ENCODE measurements around the gene COX6A2.
"Not testable (repeated sequence)": the region's sequence is repeated elsewhere in the genome, so short reads cannot be mapped to it uniquely, and the experiment has no call there.

Gene COX6A2

DNA sequence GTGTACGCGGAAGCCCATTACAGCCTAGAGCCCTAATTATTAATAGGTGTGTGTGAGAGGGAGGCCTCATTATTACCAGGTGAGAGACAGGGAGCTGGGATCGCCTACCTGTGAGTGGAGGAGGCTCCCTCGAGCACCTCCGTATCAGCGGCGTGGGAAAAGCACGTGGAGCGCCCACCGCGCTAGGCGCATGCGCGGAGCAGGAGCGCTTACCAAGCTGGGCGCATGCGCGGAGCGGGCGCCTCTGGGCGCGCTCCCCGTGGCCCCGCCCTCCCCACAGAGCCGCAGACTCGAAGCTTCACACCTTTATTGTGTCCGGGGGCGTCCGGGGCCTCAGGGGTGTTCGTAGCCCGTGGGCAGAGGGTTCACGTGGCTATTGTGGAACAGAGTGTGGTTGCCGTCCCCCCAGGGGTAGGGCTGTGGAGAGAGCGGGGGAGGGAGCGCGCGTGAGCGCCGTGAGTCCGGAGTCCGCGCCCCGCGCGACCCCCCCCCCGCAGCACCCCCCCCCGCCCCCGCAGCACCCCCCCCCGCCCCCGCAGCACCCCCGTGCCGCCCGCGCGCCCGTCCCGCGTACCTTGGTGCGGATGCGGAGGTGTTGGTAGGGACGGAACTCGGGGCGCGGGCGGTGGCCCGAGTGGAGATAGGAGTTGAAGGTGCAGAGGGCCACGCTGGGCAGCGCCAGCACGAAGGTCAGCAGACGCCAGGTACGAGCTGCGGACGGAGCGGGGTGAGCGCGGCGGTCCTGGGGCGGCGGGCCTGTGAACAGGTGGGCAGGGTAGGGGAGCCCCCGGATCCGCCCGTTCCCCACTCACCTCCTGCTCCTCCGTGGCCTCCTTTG is 500 bp downstream of the COX6A2 start:
- H3K9ac ChIP-seq (ENCODE audit: low read depth, low read length), result no peak overlapping the region
- peak overlapping the region; percentile 13 for H3K4me3 ChIP-seq (ENCODE audit: low read depth, low read length)

DNA sequence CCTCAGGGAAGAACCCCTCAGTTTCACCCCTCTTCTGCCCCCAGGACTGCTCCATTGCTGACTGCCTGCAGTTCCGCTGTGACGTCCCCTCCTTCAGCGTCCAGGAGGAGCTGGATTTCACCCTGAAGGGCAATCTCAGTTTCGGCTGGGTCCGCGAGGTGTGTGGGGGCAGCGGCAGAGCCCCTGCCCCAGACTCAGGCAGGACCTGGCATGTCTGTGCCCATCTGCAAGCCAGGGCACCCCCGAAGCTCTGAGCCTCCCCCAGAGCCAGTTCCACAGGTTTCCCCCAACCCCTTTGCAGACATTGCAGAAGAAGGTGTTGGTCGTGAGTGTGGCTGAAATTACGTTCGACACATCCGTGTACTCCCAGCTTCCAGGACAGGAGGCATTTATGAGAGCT is 4.4 kb downstream of the COX6A2 start:
- no peak overlapping the region for H3K9ac ChIP-seq (ENCODE audit: low read depth, low read length)
- H3K4me1 ChIP-seq (ENCODE audit: control insufficient read depth, insufficient read depth, low read length), result no peaks in the 10 kb centered on the region
- H3K27me3 ChIP-seq (ENCODE audit: control insufficient read depth, insufficient read depth, low read length), result peaks cover 36% of the 10 kb centered on the region

More for the DNA sequence above, 500 bp downstream of the COX6A2 start:
- H3K36me3 ChIP-seq (ENCODE audit: control insufficient read depth, insufficient read depth, low read length), result no peaks in the 10 kb centered on the region
- peaks cover 5% of the 10 kb centered on the region for H3K4me1 ChIP-seq (ENCODE audit: control insufficient read depth, insufficient read depth, low read length)
- peaks cover 40% of the 10 kb centered on the region for H3K27me3 ChIP-seq (ENCODE audit: control insufficient read depth, insufficient read depth, low read length)
- H3K9me3 ChIP-seq (ENCODE audit: control insufficient read depth, insufficient read depth, low read length), result peaks cover 4% of the 10 kb centered on the region

GRCh38 chr16:31423241-31423640 is 4.9 kb downstream of the COX6A2 start:
- Histone ChIP-seq H3K4me3 (ENCODE audit: low read depth, low read length) (no peak overlapping the region), H3K4me1 (ENCODE audit: control insufficient read depth, insufficient read depth, low read length) (no peaks in the 10 kb centered on the region), H3K27me3 (ENCODE audit: control insufficient read depth, insufficient read depth, low read length) (peaks cover 30% of the 10 kb centered on the region), H3K36me3 (ENCODE audit: control insufficient read depth, insufficient read depth, low read length) (no peaks in the 10 kb centered on the region), H3K9ac (ENCODE audit: low read depth, low read length) (no peak overlapping the region), H3K9me3 (ENCODE audit: control insufficient read depth, insufficient read depth, low read length) (peaks cover 4% of the 10 kb centered on the region)

More for the DNA sequence above, 4.4 kb downstream of the COX6A2 start:
- no peaks in the 10 kb centered on the region for H3K36me3 ChIP-seq (ENCODE audit: control insufficient read depth, insufficient read depth, low read length)
- H3K9me3 ChIP-seq (ENCODE audit: control insufficient read depth, insufficient read depth, low read length), result peaks cover 4% of the 10 kb centered on the region
- no peak overlapping the region for H3K4me3 ChIP-seq (ENCODE audit: low read depth, low read length)

DNA sequence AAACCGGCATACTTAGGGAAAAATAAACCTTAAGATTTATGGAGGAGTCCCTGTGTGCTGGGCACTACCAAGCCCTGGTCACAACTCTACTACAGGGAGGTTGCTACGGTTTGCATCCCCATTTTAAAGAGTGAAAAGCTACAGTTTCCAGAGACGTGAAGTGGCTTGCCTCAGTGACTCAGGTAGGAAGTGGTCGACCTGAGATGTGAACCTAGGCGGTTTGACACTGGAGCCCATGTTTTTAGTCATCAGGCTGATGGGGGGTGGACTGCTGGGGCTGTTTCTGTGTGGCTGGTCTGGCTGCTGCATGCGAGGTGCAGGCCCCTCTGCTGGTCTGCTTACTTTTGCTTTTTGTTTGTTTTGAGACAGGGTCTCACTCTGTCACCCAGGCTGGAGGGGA is 6.6 kb downstream of the COX6A2 start:
- Histone ChIP-seq H3K4me3 (ENCODE audit: low read depth, low read length) (no peak overlapping the region), H3K9me3 (ENCODE audit: control insufficient read depth, insufficient read depth, low read length) (no peaks in the 10 kb centered on the region), H3K36me3 (ENCODE audit: control insufficient read depth, insufficient read depth, low read length) (no peaks in the 10 kb centered on the region), H3K4me1 (ENCODE audit: control insufficient read depth, insufficient read depth, low read length) (no peaks in the 10 kb centered on the region), H3K27me3 (ENCODE audit: control insufficient read depth, insufficient read depth, low read length) (peaks cover 21% of the 10 kb centered on the region), H3K9ac (ENCODE audit: low read depth, low read length) (no peak overlapping the region)

DNA sequence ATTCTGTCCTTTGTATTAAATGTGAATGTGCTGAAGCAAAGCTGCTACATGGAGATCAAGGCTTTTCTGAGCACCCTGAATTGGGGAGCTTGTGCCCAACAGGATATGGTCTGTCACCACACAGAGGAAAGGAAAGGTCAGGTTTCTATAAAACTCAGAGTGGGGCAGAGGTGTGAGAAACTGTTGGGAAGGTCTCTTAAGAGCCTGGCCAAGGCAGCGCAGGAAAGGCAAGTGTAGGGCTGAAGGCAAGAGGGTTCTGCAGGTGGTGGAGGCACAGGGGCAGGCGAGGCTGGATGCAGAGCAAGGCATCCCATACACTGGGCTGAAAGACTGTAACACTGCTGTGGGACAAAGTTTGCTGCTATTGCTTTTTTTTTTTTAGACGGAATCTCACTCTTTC is 8.1 kb downstream of the COX6A2 start:
- peaks cover 14% of the 10 kb centered on the region for H3K27me3 ChIP-seq (ENCODE audit: control insufficient read depth, insufficient read depth, low read length)
- H3K9ac ChIP-seq (ENCODE audit: low read depth, low read length), result no peak overlapping the region
- H3K4me3 ChIP-seq (ENCODE audit: low read depth, low read length), result no peak overlapping the region
- no peaks in the 10 kb centered on the region for H3K36me3 ChIP-seq (ENCODE audit: control insufficient read depth, insufficient read depth, low read length)
- H3K9me3 ChIP-seq (ENCODE audit: control insufficient read depth, insufficient read depth, low read length), result no peaks in the 10 kb centered on the region
- H3K4me1 ChIP-seq (ENCODE audit: control insufficient read depth, insufficient read depth, low read length), result no peaks in the 10 kb centered on the region

DNA sequence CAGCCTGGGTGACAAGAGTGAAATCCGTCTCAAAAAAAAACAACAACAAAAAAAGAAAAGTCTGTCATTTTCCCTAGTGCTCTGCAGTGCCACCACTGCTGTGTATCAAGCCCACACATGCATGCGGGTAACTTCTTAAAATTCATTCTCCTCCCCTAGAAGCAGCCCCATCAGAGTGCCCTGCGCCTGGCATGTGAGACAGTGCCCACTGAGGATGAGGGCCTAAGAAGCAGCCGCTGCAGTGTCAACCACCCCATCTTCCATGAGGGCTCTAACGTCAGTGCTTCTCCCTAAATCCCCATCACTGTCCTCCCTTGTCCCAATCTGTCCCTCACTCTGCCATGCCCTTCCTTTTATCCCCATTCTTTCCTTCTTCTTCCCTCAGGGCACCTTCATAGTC is 10.2 kb downstream of the COX6A2 start:
- Histone ChIP-seq H3K9ac (ENCODE audit: low read depth, low read length) (no peak overlapping the region), H3K27me3 (ENCODE audit: control insufficient read depth, insufficient read depth, low read length) (peaks cover 6% of the 10 kb centered on the region), H3K36me3 (ENCODE audit: control insufficient read depth, insufficient read depth, low read length) (no peaks in the 10 kb centered on the region), H3K4me1 (ENCODE audit: control insufficient read depth, insufficient read depth, low read length) (no peaks in the 10 kb centered on the region), H3K9me3 (ENCODE audit: control insufficient read depth, insufficient read depth, low read length) (no peaks in the 10 kb centered on the region), H3K4me3 (ENCODE audit: low read depth, low read length) (no peak overlapping the region)

DNA sequence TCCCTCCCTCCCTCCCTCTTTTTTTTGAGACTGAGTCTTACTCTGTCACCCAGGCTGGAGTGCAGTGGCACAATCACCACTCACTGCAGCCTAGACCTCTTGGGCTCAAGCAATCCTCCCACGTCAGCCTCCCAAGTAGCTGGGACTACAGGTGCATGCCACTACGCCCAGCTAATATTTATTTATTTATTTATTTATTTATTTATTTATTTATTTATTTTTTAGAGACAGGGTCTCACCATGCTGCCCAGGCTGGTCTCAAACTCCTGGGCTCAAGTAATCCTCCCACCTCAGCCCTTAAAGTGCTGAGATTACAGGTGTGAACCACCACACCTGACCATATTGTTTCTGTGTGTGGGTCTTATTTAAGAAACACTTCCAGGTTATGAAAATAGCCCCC is 11.1 kb downstream of the COX6A2 start:
- not testable (repeated sequence) for H3K36me3 ChIP-seq (ENCODE audit: control insufficient read depth, insufficient read depth, low read length); H3K9ac ChIP-seq (ENCODE audit: low read depth, low read length); H3K4me3 ChIP-seq (ENCODE audit: low read depth, low read length); H3K27me3 ChIP-seq (ENCODE audit: control insufficient read depth, insufficient read depth, low read length); H3K9me3 ChIP-seq (ENCODE audit: control insufficient read depth, insufficient read depth, low read length); H3K4me1 ChIP-seq (ENCODE audit: control insufficient read depth, insufficient read depth, low read length)

- no peaks in the 10 kb centered on the region for H3K4me1 ChIP-seq (ENCODE audit: control insufficient read depth, insufficient read depth, low read length)
- no peaks in the 10 kb centered on the region for H3K36me3 ChIP-seq (ENCODE audit: control insufficient read depth, insufficient read depth, low read length)
- H3K9ac ChIP-seq (ENCODE audit: low read depth, low read length), result no peak overlapping the region
- H3K4me3 ChIP-seq (ENCODE audit: low read depth, low read length), result no peak overlapping the region
- H3K9me3 ChIP-seq (ENCODE audit: control insufficient read depth, insufficient read depth, low read length), result no peaks in the 10 kb centered on the region
- no peaks in the 10 kb centered on the region for H3K27me3 ChIP-seq (ENCODE audit: control insufficient read depth, insufficient read depth, low read length)
Observed at GRCh38 chr16:31416371-31416770, 11.8 kb downstream of the COX6A2 start.

DNA sequence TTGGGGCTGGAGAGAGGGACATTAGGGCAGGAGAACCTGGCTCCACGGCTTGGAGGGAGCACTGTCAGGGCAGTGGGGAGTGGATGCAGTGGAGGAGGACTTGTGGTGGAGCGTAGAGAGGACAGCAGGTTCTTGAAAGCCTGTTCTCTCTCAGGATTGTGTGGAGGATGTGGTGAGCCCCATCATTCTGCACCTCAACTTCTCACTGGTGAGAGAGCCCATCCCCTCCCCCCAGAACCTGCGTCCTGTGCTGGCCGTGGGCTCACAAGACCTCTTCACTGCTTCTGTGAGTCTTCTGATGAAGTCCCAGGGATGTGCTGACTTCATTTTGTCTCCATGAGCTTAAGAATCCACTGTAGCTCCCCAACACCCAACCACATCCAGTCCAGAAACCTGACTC is 13.5 kb downstream of the COX6A2 start:
- Histone ChIP-seq H3K9me3 (ENCODE audit: control insufficient read depth, insufficient read depth, low read length) (no peaks in the 10 kb centered on the region), H3K27me3 (ENCODE audit: control insufficient read depth, insufficient read depth, low read length) (no peaks in the 10 kb centered on the region), H3K4me3 (ENCODE audit: low read depth, low read length) (no peak overlapping the region), H3K36me3 (ENCODE audit: control insufficient read depth, insufficient read depth, low read length) (no peaks in the 10 kb centered on the region), H3K9ac (ENCODE audit: low read depth, low read length) (no peak overlapping the region), H3K4me1 (ENCODE audit: control insufficient read depth, insufficient read depth, low read length) (no peaks in the 10 kb centered on the region)

DNA sequence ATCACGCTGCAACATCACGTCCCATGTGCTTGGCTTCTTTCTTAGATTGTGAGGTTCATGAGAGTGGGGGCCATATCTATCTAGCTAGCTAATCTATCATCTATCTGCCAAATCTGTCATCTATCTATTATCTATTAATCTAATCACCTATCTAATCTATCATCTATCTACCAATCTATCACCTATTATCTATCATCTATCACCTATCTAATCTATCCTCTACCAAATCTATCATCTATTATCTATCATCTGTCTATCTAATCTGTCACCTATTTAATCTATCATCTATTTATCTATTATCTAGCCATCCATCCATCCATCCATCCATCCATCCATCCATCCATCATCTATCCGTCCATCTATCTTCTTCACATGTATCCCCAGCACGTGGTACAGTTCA is 14.2 kb downstream of the COX6A2 start:
- Histone ChIP-seq H3K4me1 (ENCODE audit: control insufficient read depth, insufficient read depth, low read length) (no peaks in the 10 kb centered on the region), H3K9me3 (ENCODE audit: control insufficient read depth, insufficient read depth, low read length) (no peaks in the 10 kb centered on the region), H3K4me3 (ENCODE audit: low read depth, low read length) (no peak overlapping the region), H3K9ac (ENCODE audit: low read depth, low read length) (no peak overlapping the region), H3K27me3 (ENCODE audit: control insufficient read depth, insufficient read depth, low read length) (no peaks in the 10 kb centered on the region), H3K36me3 (ENCODE audit: control insufficient read depth, insufficient read depth, low read length) (no peaks in the 10 kb centered on the region)

DNA sequence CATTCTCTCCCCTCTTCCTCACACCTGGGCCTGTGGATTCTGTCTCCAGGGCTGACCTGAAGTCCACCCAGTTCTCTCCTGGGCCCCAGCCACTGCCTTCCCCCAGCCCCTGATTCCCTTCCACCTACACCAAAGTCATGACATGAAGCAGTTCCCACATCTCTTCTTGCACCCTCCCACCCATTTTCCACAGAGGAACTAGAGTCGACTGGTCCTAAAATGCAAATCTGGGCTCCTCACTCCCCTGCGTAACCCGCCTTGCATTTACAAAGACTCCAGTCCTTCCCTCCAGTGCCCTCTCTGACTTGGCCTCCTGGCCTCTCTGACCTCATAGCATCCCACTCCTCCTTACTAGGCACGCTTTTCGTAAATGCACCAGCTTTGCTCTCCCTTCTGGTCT is 14.8 kb downstream of the COX6A2 start:
- Histone ChIP-seq H3K9ac (ENCODE audit: low read depth, low read length) (no peak overlapping the region), H3K4me1 (ENCODE audit: control insufficient read depth, insufficient read depth, low read length) (no peaks in the 10 kb centered on the region), H3K9me3 (ENCODE audit: control insufficient read depth, insufficient read depth, low read length) (no peaks in the 10 kb centered on the region), H3K27me3 (ENCODE audit: control insufficient read depth, insufficient read depth, low read length) (no peaks in the 10 kb centered on the region), H3K4me3 (ENCODE audit: low read depth, low read length) (no peak overlapping the region), H3K36me3 (ENCODE audit: control insufficient read depth, insufficient read depth, low read length) (no peaks in the 10 kb centered on the region)

- no peak overlapping the region for H3K9ac ChIP-seq (ENCODE audit: low read depth, low read length)
- no peak overlapping the region for H3K4me3 ChIP-seq (ENCODE audit: low read depth, low read length)
- no peaks in the 10 kb centered on the region for H3K36me3 ChIP-seq (ENCODE audit: control insufficient read depth, insufficient read depth, low read length)
- H3K9me3 ChIP-seq (ENCODE audit: control insufficient read depth, insufficient read depth, low read length), result no peaks in the 10 kb centered on the region
- H3K27me3 ChIP-seq (ENCODE audit: control insufficient read depth, insufficient read depth, low read length), result no peaks in the 10 kb centered on the region
- no peaks in the 10 kb centered on the region for H3K4me1 ChIP-seq (ENCODE audit: control insufficient read depth, insufficient read depth, low read length)
Observed at GRCh38 chr16:31412750-31413149, 15.4 kb downstream of the COX6A2 start.

Data from iPS-15b (cell line).